HepG2 (cell line): Measurements from ENCODE around the gene FOXL3. TPM values are rescaled to one million over a fixed set of nuclear protein-coding genes. Genes with fewer than 3 reads are reported as not detected.
A peak's percentile ranks its signal among the peaks of the same experiment; 100 is the strongest.

ENCODE experiments used
- ATAC-seq: fragments of 200-7000 bp; cut with Tn5 transposase; 3 replicates; pipeline ENCODE4 v1.9.1; 2020; ENCODE audit warnings: mild to moderate bottlenecking, moderate library complexity
- BruUV-seq: library from RNA; stranded (reverse); fragments of 400-500 nt; replicated peaks from 2 replicates; lab custom pipeline; 2021; lab: Mats Ljungman, UMichigan
- CTCF ChIA-PET: fragments of 300-600 bp; formaldehyde crosslinking; extraction: SDS; loops from one replicate; lab custom pipeline; 2021; ENCODE audit warnings: low total read pairs, inconsistent platforms, low intra/inter-chr PET ratio; lab: Yijun Ruan, JAX
- POLR2A ChIA-PET: fragments of 350-600 bp; sonication (Branson Sonifier 250); formaldehyde crosslinking; loops from one replicate; lab custom pipeline; 2020; ENCODE audit warnings: antibody characterized with exemption, inconsistent platforms; lab: Yijun Ruan, JAX
- DNase-seq: peaks from one replicate; pipeline ENCODE4 v3.0.0-alpha.2; 2015; ENCODE audit warnings: low spot score
- FAIRE-seq: peaks from 3 replicates; lab custom pipeline; 2011; peaks lifted over from hg19 to GRCh38; lab: Jason Lieb, UNC
- H2AFZ ChIP-seq: one replicate; pipeline ENCODE4 v1.6.1; 2011; ENCODE audit warnings: low read length, inconsistent platforms
- H3K27ac ChIP-seq: fragments of 300-600 bp; 3 replicates; pipeline ENCODE4 v1.8.0; 2011; ENCODE audit warnings: mixed run types, mild to moderate bottlenecking, mixed read lengths, low read length, inconsistent platforms; ENCODE audit not compliant: insufficient read depth; ENCODE audit errors: extremely low read length
- H3K27me3 ChIP-seq, 2 experiments: fragments of 200-600 bp in 1 of 2; 2 replicates in 1 of 2; 3 replicates in 1 of 2; pipeline versions ENCODE4 v1.6.0 to v1.8.0; 2011; ENCODE audit warnings: low read length in 2 of 2, mild to moderate bottlenecking in 2 of 2, moderate library complexity in 2 of 2, inconsistent platforms in 1 of 2; ENCODE audit not compliant: insufficient read depth in 2 of 2, control insufficient read depth in 1 of 2
- H3K36me3 ChIP-seq, 2 experiments: fragments of 200-600 bp in 1 of 2; replicated peaks in 1 of 2; 2 replicates in 1 of 2; 3 replicates in 1 of 2; pipeline versions ENCODE4 v1.5.1 to v1.8.0; 2011; ENCODE audit warnings: low read length in 2 of 2, inconsistent platforms in 1 of 2; ENCODE audit not compliant: insufficient read depth in 2 of 2, control insufficient read depth in 1 of 2
- H3K4me1 ChIP-seq: 2 replicates; pipeline ENCODE4 v1.5.1; 2012; ENCODE audit warnings: low read length, inconsistent platforms; ENCODE audit not compliant: insufficient read depth
- H3K4me2 ChIP-seq: 2 replicates; pipeline ENCODE4 v1.6.0; 2011; ENCODE audit warnings: low read depth, low read length, inconsistent platforms
- H3K4me3 ChIP-seq, 3 experiments: fragments of 200-600 bp in 1 of 3; sonication (generic), shearing (Covaris generic) in 1 of 3; replicated peaks in 1 of 3; 2 replicates each; pipeline ENCODE4 v1.5.1; 2011 to 2016; ENCODE audit warnings: low read length in 3 of 3, inconsistent platforms in 2 of 3, low read depth in 2 of 3, mild to moderate bottlenecking in 2 of 3, control low read depth in 1 of 3, mixed read lengths in 1 of 3; ENCODE audit not compliant: insufficient read depth in 1 of 3
- H3K79me2 ChIP-seq: one replicate; pipeline ENCODE4 v1.6.1; 2011; ENCODE audit warnings: low read length, inconsistent platforms; ENCODE audit not compliant: insufficient read depth
- H3K9ac ChIP-seq: 2 replicates; pipeline ENCODE4 v1.6.0; 2011; ENCODE audit warnings: mild to moderate bottlenecking, low read depth, low read length, inconsistent platforms; ENCODE audit not compliant: insufficient read depth
- H3K9me3 ChIP-seq: 2 replicates; pipeline ENCODE4 v1.5.1; 2012; ENCODE audit warnings: mild to moderate bottlenecking, low read length
- H4K20me1 ChIP-seq: 2 replicates; pipeline ENCODE4 v1.6.0; 2011; ENCODE audit warnings: inconsistent platforms, mild to moderate bottlenecking, low read length, moderate library complexity; ENCODE audit not compliant: insufficient read depth
- HNF4A ChIP-seq: sonication (generic); formaldehyde crosslinking; IDR thresholded peaks from 2 replicates; pipeline ENCODE4 v1.4.0; 2020; ENCODE audit warnings: missing genetic modification reagents
- RXRA ChIP-seq: sonication (generic); formaldehyde crosslinking; IDR thresholded peaks from 2 replicates; pipeline ENCODE4 v1.5.1; 2020; ENCODE audit warnings: missing genetic modification reagents
- SP4 ChIP-seq: sonication (generic); formaldehyde crosslinking; IDR thresholded peaks from 2 replicates; pipeline ENCODE4 v1.8.1; 2023; ENCODE audit warnings: mild to moderate bottlenecking, missing genetic modification reagents
- YEATS2 ChIP-seq: sonication (generic); formaldehyde crosslinking; IDR thresholded peaks from 2 replicates; pipeline ENCODE4 v1.4.0; 2020; ENCODE audit warnings: missing genetic modification reagents, borderline replicate concordance
- WGBS: methylation state at CpG from one replicate; pipeline ENCODE4 v1.1.6; 2017; ENCODE audit warnings: low lambda C conversion rate; 5-methylcytosine and 5-hydroxymethylcytosine counted together
- in situ Hi-C: cut with HindIII; loops from 2 replicates; pipeline ENCODE4 v1.10.0; 2017; ENCODE audit warnings: low pct_unique_long_range_greater_than_20kb; ENCODE audit not compliant: extremely low pct_ligation_motif_present
- intact Hi-C: fragments of 100-400 bp; cut with micrococcal nuclease; formaldehyde crosslinking; loops from one replicate; pipeline ENCODE4 v1.10.0; 2022; ENCODE audit not compliant: unreplicated experiment
- polyA plus RNA-seq, 8 experiments: library from polyadenylated mRNA; depleted of rRNA in 3 of 8; stranded (reverse) in 7 of 8; unstranded in 1 of 8; fragments of >200 nt; fragmentation: Illumina TruSeq in 4 of 8; extraction: Trizol in 4 of 8; gene quantifications; 2 replicates each; pipeline versions ENCODE4 v1.2.1 to v1.2.3, GENCODE V29; 2011 to 2016; ENCODE audit warnings: low read depth in 4 of 8, missing spikeins in 1 of 8, mixed read lengths in 1 of 8; ENCODE audit not compliant: insufficient read depth in 1 of 8
- total RNA-seq, 5 experiments: library from RNA; depleted of rRNA; stranded (reverse); fragments of >200 nt; fragmentation: Illumina TruSeq; extraction: Trizol; gene quantifications; 2 replicates each; pipeline ENCODE4 v1.2.3, GENCODE V29; 2016; ENCODE audit warnings: low read depth in 1 of 5

FOXL3 gene
- total and polyA plus RNA-seq, 2 of the 13 experiments (the other 11 are each of a cell fraction or from before 2014, with no cell fraction given): not detected

DNA sequence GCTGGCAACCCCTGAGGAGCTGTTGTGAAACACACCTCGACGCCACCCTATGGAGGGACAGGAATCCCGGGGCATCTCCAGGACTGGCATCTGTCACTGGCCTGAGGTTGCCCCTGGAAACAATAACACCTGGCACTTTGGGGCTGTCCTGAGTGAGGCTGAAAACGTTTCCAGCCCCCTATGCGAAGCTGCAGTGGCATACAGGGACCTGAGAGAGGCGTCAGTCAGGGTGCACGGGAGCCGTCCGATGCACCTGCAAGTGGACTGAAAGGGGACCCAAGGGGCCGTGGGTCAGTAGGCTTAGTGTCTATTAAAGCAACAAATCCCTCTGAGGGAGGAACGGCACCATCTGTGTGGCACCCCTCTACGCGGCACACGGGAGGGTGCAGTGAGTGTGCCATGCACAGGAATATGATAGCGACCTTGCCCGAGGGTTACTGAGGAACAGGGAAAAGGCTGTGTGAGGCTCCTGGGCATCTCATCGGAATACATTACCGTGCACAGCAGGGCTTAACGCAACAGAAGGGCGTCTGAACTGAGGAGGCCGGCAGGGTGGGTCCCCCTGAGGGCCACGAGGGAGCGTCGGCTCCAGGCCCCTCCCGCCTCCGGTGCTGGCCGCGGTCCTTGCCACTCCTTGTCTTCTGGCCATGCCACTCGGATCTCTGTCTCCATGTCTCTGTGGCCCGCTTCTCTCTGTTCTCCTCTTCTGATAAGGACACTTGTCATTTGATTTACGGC lies 50.4 kb downstream of the FOXL3 start:
- TF ChIP-seq SP4 (no peak), HNF4A (no peak), RXRA (0 out of 2 replicates have a peak, but pooled peaks have one; percentile 13), YEATS2 (CRISPR knock-in tag) (no peak)
- Histone ChIP-seq H3K36me3 (no peaks in the 10 kb centered on the region), H3K27me3 (peaks cover 0 to 34% of the 10 kb centered on the region in 2 experiments), H4K20me1 (no peaks in the 10 kb centered on the region), H3K9ac (no peak overlapping the region), H3K4me1 (peaks cover 51% of the 10 kb centered on the region), H3K9me3 (no peaks in the 10 kb centered on the region), H2AFZ (no peak overlapping the region), H3K4me2 (no peak overlapping the region), H3K27ac (no peak overlapping the region), H3K79me2 (no peaks in the 10 kb centered on the region), H3K4me3 (no peak overlapping the region)
- DNase-seq: no peak
- no peak for ATAC-seq
- FAIRE-seq: no peak
- intact Hi-C loops (no loop called here), in situ Hi-C loops (no loop called here)
- BruUV-seq: no TSS peak
- 75% methylated on average over 26 of the region's 31 CpGs for WGBS
- ChIA-PET CTCF (no interaction called here), POLR2A (no interaction called here)

Other genes with a start within 250 kb of the FOXL3 start
- 14.5 and 19.9 TPM in 2 replicates for gene FAM20C, start 97.6 kb upstream of the FOXL3 start, total RNA-seq (2016; rRNA removed; fragmentation: Illumina TruSeq; extraction: Trizol)
- 11.9 and 15.3 TPM in 2 replicates for gene FAM20C, start 97.6 kb upstream of the FOXL3 start, polyA plus RNA-seq (2011; rRNA removed)
- 0.80 and 1.5 TPM in 2 replicates for gene PDGFA, start 229.7 kb downstream of the FOXL3 start, total RNA-seq (2016; rRNA removed; fragmentation: Illumina TruSeq; extraction: Trizol)
- gene PDGFA, start 229.7 kb downstream of the FOXL3 start, polyA plus RNA-seq (2011; rRNA removed): 2.4 and 3.4 TPM in 2 replicates